ENCODE results near the gene MTHFSD. TPM values are rescaled to one million over a fixed set of nuclear protein-coding genes. Genes with fewer than 3 reads are reported as not detected.
A peak's percentile ranks its signal among the peaks of the same experiment; 100 is the strongest.

The MTHFSD gene
- total and polyA plus RNA-seq, 2 donors (not counting 3 experiments of a cell fraction or from before 2014, with no cell fraction given): 16.7 to 21.1 TPM

DNA sequence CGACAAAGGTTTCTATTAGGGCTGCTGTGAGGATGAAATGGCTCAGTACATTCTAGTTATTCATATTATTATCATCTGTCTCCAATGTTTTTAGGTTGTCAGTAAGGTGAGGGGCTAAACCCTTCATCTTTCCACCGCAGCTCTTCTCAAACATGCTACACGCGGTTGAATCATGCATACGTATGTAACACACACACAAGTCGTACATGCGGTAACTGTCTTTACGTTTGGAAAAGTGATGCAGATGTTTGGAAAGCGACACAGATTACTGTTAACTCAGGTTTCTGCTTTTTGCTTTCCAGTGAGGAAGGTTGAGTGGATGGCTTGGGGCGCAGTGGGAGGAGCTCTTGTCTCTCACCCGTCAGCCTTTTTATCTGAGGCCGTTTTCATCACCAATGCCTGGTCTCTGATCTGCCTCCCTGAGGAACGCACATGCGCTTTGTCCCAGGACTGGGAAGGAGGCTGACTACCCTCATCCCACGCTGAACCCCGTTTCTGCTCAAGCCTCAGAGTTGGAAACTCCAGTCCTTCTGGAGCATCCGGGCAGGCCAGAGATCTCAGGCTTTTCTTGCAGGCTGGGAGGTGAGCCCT, 20.2 kb upstream of the MTHFSD start:
- peak overlapping the region; percentile 82 for H3K9ac ChIP-seq (replicated peaks; ENCODE audit: extremely low read depth, insufficient read depth, low read length)
- BruUV-seq (replicated peaks): no TSS peak
- dilution Hi-C loops (cut with MboI; ENCODE audit: extremely low pct_ligation_motif_present, low sequenced_read_pairs): no loop called here

DNA sequence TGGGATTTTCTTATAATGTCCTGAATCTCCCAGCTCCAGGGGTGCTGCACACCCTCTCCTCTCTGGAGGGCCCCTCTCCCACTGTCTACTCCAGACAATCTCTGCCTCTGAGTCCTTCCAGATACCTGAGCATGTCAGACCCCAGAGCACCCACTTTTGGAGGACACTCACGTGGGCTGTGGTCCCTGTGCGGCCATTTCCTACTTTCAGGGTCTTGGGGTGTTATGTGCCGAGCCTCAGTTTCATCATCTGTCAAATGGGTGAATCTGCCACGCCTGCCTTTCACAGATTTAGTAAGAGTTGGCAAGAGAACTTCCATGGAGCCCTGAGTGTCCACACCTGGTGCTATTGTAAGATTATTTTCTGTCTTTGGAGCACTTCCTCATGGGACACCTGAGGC, 19.6 kb upstream of the MTHFSD start:
- H3K79me2 ChIP-seq (ENCODE audit: control insufficient read depth, insufficient read depth, low read length): peaks cover 79% of the 10 kb centered on the region
- dilution Hi-C loops (cut with MboI; ENCODE audit: extremely low pct_ligation_motif_present, low sequenced_read_pairs): no loop called here

More for the DNA sequence above, 20.2 kb upstream of the MTHFSD start:
- H3K4me3 ChIP-seq (replicated peaks in 1 of 3; ENCODE audit: insufficient read depth in 1 of 3, low read depth in 1 of 3, low read length in 3 of 3): peak overlapping the region in 2 of 3 experiments; percentile 20 to 29
- intact Hi-C loops (cut with micrococcal nuclease): loop anchor here (1.0 kb wide), 2 partner anchors 186 to 299 kb away; no protein-coding TSS in a partner anchor
- peak overlapping the region; percentile 82 for H3K27ac ChIP-seq (ENCODE audit: insufficient read depth, low read depth, low read length)
- peak overlapping the region; percentile 84 for H3K4me2 ChIP-seq (ENCODE audit: insufficient read depth, low read length)
- peaks cover 0 to 10% of the 10 kb centered on the region in 2 experiments for H3K36me3 ChIP-seq (ENCODE audit: control insufficient read depth in 2 of 2, extremely low read depth in 1 of 2, insufficient read depth in 2 of 2, low read length in 2 of 2)
- peaks cover 73% of the 10 kb centered on the region for H3K79me2 ChIP-seq (ENCODE audit: control insufficient read depth, insufficient read depth, low read length)
- H4K20me1 ChIP-seq (replicated peaks; ENCODE audit: control insufficient read depth, extremely low read depth, insufficient read depth, low read length): no peaks in the 10 kb centered on the region
- H3K9me3 ChIP-seq (replicated peaks; ENCODE audit: control insufficient read depth, insufficient read depth, low read length): no peaks in the 10 kb centered on the region
- DNase-seq (ENCODE audit: low read depth, low spot score): no peak
- CTCF ChIA-PET: interaction anchor here (0.7 to 3.1 kb wide), 21 partner anchors 10 to 703 kb away, joined by 3 to 36 read pairs (median 6); no protein-coding TSS in a partner anchor
- peak; percentile 77 for FAIRE-seq
- H3K9me1 ChIP-seq (replicated peaks; ENCODE audit: control insufficient read depth, extremely low read depth, insufficient read depth, low read length): no peaks in the 10 kb centered on the region
- TF ChIP-seq POLR2A (IDR thresholded peaks at IDR 0.05; ENCODE audit: low read depth, low read length): no peak
- TF ChIP-seq, protein P1, sequence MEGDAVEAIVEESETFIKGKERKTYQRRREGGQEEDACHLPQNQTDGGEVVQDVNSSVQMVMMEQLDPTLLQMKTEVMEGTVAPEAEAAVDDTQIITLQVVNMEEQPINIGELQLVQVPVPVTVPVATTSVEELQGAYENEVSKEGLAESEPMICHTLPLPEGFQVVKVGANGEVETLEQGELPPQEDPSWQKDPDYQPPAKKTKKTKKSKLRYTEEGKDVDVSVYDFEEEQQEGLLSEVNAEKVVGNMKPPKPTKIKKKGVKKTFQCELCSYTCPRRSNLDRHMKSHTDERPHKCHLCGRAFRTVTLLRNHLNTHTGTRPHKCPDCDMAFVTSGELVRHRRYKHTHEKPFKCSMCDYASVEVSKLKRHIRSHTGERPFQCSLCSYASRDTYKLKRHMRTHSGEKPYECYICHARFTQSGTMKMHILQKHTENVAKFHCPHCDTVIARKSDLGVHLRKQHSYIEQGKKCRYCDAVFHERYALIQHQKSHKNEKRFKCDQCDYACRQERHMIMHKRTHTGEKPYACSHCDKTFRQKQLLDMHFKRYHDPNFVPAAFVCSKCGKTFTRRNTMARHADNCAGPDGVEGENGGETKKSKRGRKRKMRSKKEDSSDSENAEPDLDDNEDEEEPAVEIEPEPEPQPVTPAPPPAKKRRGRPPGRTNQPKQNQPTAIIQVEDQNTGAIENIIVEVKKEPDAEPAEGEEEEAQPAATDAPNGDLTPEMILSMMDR (IDR thresholded peaks at IDR 0.05; ENCODE audit: extremely low read depth in 1 of 2, insufficient read depth in 1 of 2, low read depth in 1 of 2, low read length in 2 of 2): no peak
- H3K27me3 ChIP-seq (ENCODE audit: control insufficient read depth in 2 of 2, insufficient read depth in 2 of 2, low read length in 2 of 2): no peaks in the 10 kb centered on the region
- H3K4me1 ChIP-seq (ENCODE audit: control insufficient read depth, extremely low read depth, insufficient read depth, low read length): peaks cover 56% of the 10 kb centered on the region
- H2AFZ ChIP-seq (ENCODE audit: low read depth, low read length): peak overlapping the region; percentile 10
- POLR2A ChIA-PET: interaction anchor here (0.6 to 1.1 kb wide), 3 partner anchors 15 to 259 kb away, joined by 3 to 8 read pairs (median 6); no protein-coding TSS in a partner anchor

More for the DNA sequence above, 19.6 kb upstream of the MTHFSD start:
- Histone ChIP-seq H3K27ac (ENCODE audit: insufficient read depth, low read depth, low read length) (no peak overlapping the region), H3K4me2 (ENCODE audit: insufficient read depth, low read length) (no peak overlapping the region), H3K9me1 (replicated peaks; ENCODE audit: control insufficient read depth, extremely low read depth, insufficient read depth, low read length) (no peaks in the 10 kb centered on the region), H3K4me3 (replicated peaks in 1 of 3; ENCODE audit: insufficient read depth in 1 of 3, low read depth in 1 of 3, low read length in 3 of 3) (no peak overlapping the region), H3K9ac (replicated peaks; ENCODE audit: extremely low read depth, insufficient read depth, low read length) (no peak overlapping the region), H4K20me1 (replicated peaks; ENCODE audit: control insufficient read depth, extremely low read depth, insufficient read depth, low read length) (no peaks in the 10 kb centered on the region), H3K9me3 (replicated peaks; ENCODE audit: control insufficient read depth, insufficient read depth, low read length) (no peaks in the 10 kb centered on the region), H2AFZ (ENCODE audit: low read depth, low read length) (no peak overlapping the region), H3K27me3 (ENCODE audit: control insufficient read depth in 2 of 2, insufficient read depth in 2 of 2, low read length in 2 of 2) (no peaks in the 10 kb centered on the region), H3K36me3 (ENCODE audit: control insufficient read depth in 2 of 2, extremely low read depth in 1 of 2, insufficient read depth in 2 of 2, low read length in 2 of 2) (peaks cover 4 to 10% of the 10 kb centered on the region in 2 experiments), H3K4me1 (ENCODE audit: control insufficient read depth, extremely low read depth, insufficient read depth, low read length) (peaks cover 56% of the 10 kb centered on the region)
- no peak for TF ChIP-seq FOS (IDR thresholded peaks at IDR 0.05; ENCODE audit: borderline replicate concordance, insufficient read depth, low read length)
- FAIRE-seq (no peak), DNase-seq (ENCODE audit: low read depth, low spot score) (no peak)
- ChIA-PET CTCF (interaction anchor here (0.7 to 3.1 kb wide), 12 partner anchors 10 to 629 kb away, joined by 3 to 36 read pairs (median 12); no protein-coding TSS in a partner anchor), POLR2A (no interaction called here)
- BruUV-seq (replicated peaks): no TSS peak
- intact Hi-C loops (cut with micrococcal nuclease): loop anchor here (1.0 kb wide), 2 partner anchors 187 to 300 kb away; no protein-coding TSS in a partner anchor
